RPMI7951 (cell line): Measurements from ENCODE around the gene PRR14. TPM values are rescaled to one million over a fixed set of nuclear protein-coding genes. Genes with fewer than 3 reads are reported as not detected.

ENCODE experiments used
- DNase-seq: peaks from one replicate; pipeline ENCODE4 v3.0.0-alpha.2; 2012; ENCODE audit warnings: low read depth
- total RNA-seq: library from RNA; depleted of rRNA; stranded (reverse); fragments of >200 nt; shearing (Covaris generic); gene quantifications from 2 replicates; pipeline ENCODE4 v1.2.3, GENCODE V29; 2014; rRNA removed

PRR14 gene
- 6.8 and 10.9 TPM in 2 replicates for total RNA-seq

DNA sequence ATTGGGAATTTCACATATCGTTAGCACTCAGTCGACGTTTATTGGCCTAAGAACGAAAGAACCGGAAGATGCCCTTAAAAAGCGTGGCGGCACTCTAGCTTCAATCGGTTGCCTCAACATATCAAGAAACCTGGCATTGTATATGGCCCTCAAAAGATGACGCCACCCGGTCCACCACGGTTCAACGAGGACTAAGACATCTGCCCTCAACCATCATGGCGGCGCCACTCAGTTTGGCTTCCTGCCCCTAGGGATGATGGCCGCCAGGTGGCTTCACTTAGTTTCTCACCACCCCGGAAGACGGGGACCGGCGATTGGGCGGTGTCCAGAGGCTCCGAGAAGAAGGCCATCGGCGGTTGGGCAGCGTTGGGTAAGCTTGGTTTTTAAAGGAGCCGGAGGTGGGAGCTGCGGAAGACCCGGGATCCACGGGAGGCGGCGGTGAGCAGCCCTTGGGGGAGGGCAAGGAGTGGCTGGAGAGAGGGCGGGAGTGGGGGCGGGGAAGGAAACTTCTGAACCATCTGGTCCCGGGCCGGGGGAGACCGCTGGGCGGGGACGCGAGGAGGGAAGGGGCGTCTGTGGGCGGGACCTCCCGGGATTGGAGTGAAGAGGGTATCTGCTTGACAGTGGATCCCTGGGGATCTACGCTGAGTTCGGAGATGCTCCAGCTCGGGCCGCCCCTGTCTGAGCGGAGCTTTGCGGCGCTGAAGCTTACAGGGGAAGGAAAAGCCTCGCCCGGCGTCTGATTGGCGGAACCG is at the start of gene PRR14:
Gene PRR14, plus strand, starts transcription at position 592 of the 755 bp plus-strand sequence. CDS start 686 bp downstream, outside the sequence.
- peak; percentile 99 for DNase-seq

DNA sequence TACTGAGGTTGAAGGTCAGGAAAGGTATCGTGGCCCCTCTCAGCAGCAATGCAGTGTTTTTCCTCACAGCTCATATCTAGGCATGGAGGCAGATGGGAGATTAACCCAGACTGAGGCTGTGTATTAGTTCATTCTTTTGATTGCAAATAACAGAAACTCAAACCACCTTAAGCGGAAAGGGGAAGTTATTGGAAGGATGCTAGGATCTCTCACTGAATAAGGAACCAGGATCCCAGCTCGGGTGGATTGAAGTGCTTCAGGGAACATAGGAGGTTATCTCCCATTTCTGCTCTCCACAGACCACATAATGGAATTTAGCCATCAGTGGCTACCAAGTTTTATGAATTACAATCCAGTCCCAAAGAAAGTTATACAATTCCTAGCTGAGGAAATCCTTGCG is 48.8 kb upstream of the PRR14 start:
- no peak for DNase-seq

GRCh38 chr16:30602616-30603277 is 48.0 kb upstream of the PRR14 start:
- peak; percentile 51 for DNase-seq

- DNase-seq: no peak
These were observed 46.8 kb upstream of the PRR14 start for GRCh38 chr16:30603945-30604315.

DNA sequence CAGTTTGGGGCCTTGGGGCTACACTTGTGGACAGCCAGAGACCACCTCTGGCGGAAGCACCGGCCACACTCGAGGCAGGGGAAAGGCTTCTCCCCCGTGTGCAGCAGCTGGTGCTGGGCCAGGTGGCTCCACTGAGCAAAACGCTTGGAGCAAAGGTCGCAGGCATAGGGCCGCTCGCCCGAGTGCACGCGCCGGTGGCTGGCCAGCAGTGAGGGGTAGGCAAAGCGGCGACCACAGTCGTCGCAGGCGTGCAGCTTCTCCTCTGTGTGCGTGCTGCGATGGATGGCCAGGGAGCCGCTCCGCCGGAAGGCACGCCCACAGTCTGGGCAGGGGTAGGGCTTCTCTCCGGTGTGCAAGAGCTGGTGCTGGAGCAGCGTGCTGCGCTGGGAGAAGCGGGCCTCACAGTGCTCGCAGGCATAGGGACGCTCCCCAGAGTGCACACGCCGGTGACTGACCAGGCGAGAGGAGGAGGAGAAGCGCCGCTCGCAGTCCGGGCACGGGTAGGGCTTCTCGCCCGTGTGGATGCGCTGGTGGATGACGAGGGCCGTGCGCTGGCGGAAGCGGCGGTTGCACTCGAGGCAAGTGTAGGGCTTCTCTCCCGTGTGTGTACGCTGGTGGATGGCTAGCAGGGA is 46.3 kb upstream of the PRR14 start:
- DNase-seq: no peak

DNA sequence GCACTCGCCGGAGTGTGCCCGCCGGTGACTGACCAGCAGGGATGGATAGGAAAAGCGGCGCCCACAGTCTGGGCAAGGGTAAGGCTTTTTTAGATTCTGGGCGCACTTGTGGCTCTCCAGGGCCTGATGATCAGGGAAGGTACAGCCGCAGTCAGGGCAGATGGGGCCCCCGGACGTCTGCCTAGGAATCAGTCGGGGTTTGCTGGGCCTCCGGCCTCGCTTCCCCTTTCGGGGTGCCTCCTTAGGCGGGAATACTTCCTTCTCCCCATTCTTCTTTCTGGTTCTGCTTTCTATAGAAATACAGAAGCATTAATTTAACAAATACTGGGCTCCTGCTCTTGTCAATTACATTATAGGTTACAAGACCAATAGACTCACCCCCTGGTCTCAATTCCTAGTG is 45.6 kb upstream of the PRR14 start:
- no peak for DNase-seq

GRCh38 chr16:30606004-30606403 is 44.8 kb upstream of the PRR14 start:
- DNase-seq: no peak

DNA sequence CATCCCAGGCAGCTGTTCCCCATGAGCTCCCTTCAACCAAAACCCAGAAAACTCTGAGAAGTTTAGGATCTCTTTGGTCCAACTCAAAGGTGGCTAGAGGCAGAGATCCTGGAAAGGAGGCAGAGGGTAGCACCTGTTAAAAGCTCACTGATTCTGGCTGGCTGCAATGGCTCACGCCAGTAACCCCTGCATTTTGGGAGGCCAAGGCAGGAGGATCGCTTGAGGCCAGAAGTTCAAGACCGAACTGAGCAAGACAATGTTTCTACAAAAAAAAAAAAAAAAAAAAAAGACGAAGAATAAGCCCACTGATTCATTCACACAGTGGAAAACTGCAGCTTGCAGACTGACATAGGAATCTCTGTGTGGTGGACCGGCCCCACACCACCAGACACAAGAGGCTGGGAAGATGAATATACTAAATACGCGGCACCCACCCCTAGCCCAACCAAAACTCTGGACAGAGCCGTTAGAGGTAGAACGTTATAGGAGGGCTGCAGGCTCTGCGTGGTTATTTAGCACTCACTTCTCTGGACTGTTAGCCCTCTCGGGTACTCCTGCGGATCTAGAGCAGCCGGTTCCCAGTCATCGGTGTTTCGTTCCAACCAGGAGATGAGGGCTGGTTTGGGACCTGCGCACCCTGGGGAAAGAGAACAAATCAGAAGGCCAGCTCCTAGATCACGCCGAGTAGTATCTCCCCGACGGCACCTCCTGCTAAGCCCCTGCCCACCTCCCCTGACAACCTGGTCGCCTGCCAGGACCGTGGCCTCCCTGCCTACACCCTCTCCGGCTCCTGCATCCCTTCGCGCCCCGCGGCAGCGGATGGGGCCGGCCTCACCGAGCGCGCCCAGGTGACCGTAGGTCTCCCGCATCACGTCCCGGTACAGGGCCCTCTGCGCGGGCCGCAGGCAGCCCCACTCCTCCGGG is 41.5 kb upstream of the PRR14 start:
- peak; percentile 31 for DNase-seq

- peak; percentile 93 for DNase-seq
These were observed 40.6 kb upstream of the PRR14 start, which contains the start of gene ZNF689 for GRCh38 chr16:30609926-30610839. Gene ZNF689 (minus strand): TSS chr16:30610389. CDS start chr16:30610041, 348 bp downstream.

DNA sequence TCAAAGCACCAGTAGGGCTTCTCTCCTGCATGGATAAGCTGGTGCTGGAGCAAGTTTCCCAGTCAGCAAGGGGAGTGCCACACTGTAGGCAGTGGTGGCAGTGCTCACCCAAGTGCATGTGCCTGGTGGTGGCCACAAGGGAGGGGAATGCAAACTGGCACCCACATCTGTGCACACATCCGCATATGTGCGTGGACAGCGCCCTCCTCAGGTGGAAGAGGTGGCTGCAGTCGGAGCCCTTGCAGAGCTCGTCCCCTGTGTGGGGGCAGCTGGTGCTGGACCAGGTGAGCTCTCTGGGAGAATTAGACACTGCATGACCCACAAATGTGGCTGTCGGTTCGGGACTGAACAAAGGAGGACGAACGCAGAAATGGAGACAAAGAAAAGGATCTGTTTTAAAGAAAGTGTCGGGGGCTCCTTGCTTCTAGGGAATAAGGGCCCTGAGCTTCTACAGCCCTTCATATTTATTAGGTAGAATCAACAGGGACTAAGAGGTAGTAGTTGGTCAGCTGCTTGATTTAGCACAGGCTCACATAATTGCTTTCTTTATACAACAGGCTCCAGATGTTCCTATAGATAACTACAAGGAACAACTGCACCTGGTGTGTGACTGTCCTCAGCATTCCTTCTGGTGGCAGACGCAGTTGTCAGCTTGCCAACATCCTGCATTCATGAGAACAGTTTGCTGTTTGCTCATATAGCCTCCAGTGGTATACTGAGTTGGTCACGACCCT is 35.2 kb upstream of the PRR14 start:
- DNase-seq: peak; percentile 42

GRCh38 chr16:30619202-30619601 is 31.6 kb upstream of the PRR14 start:
- peak; percentile 24 for DNase-seq

- DNase-seq: peak; percentile 54
These were observed 31.1 kb upstream of the PRR14 start for GRCh38 chr16:30619638-30620037.

GRCh38 chr16:30620169-30620568 is 30.6 kb upstream of the PRR14 start:
- DNase-seq: no peak

DNA sequence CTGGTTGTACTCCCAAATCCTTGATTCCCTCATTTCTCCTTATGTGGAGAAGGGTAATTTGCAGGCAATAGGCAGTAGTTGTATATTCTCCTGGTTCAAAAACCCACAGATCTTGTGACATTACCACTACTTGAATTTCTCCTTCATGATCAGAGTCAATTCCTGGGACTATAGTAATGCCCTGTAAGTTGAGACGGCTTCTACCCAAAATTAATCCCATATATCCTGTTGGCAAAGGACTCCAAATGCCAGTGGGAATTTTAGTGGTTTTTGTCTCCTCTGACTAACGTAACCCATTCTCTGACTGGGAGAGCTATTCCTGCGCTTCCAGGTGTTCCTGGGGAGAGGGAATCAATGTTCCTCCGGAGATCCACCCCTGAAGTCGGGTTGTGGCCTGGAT is 29.0 kb upstream of the PRR14 start:
- DNase-seq: peak; percentile 87

- DNase-seq: no peak
These were observed 28.2 kb upstream of the PRR14 start for GRCh38 chr16:30622455-30623032.

- peak; percentile 90 for DNase-seq
These were observed 27.1 kb upstream of the PRR14 start for GRCh38 chr16:30623536-30624283.

DNA sequence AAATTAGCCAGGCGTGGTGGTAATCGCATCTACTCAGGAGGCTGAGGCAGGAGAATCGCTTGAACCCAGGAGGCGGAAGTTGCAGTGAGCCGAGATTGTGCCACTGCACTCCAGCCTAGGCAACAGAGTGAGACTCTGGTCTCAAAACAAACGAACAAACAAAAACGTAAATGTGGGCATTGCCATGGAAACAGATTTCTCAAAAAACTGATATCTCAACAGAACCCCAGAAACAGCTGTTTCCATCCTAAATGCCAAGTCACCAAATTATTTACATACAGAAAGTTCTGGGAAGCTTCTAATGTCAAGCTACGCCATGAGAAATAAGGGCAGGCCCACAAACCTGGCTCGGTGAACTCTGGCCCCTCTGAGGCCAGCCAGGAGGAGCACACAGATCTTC is 24.5 kb upstream of the PRR14 start:
- no peak for DNase-seq

- DNase-seq: peak; percentile 74
These were observed 21.9 kb upstream of the PRR14 start for GRCh38 chr16:30628628-30629540.
